ENCODE measurements around the gene MCOLN1. TPM values are rescaled to one million over a fixed set of nuclear protein-coding genes. Genes with fewer than 3 reads are reported as not detected.

The MCOLN1 gene
- total and polyA plus RNA-seq, 4 donors = 10.9 to 17.0 (median 13.7) TPM

- Histone ChIP-seq H3K27ac (ENCODE audit: low read depth in 1 of 2, low read length in 2 of 2) (no peak overlapping the region), H3K27me3 (ENCODE audit: control insufficient read depth in 4 of 4, insufficient read depth in 4 of 4, low read length in 3 of 4) (no peaks in the 10 kb centered on the region), H3K4me3 (ENCODE audit: low read depth in 1 of 3, low read length in 3 of 3) (no peak overlapping the region), H3K36me3 (ENCODE audit: control insufficient read depth in 4 of 4, insufficient read depth in 3 of 4, low read depth in 1 of 4, low read length in 3 of 4) (peaks cover 0 to 8% (median 3%) of the 10 kb centered on the region in 4 donors), H3K4me1 (ENCODE audit: control insufficient read depth in 4 of 4, insufficient read depth in 4 of 4, low read length in 3 of 4) (no peaks in the 10 kb centered on the region), H3K9ac (ENCODE audit: low read depth in 1 of 2, low read length in 2 of 2) (no peak overlapping the region), H3K9me3 (ENCODE audit: control insufficient read depth in 4 of 4, low read length in 3 of 4) (no peaks in the 10 kb centered on the region)
- DNase-seq (ENCODE audit: low spot score) = no peak
- TF ChIP-seq HNF4A (conservative IDR thresholded peaks at IDR 0.05) (no peak), HNF4G (IDR thresholded peaks at IDR 0.05) (no peak), FOXA1 (IDR thresholded peaks at IDR 0.05) (no peak), RAD21 (IDR thresholded peaks at IDR 0.05) (no peak), RXRA (IDR thresholded peaks at IDR 0.05) (no peak), JUND (IDR thresholded peaks at IDR 0.05) (no peak), SP1 (IDR thresholded peaks at IDR 0.05) (no peak), NR2F2 (IDR thresholded peaks at IDR 0.05) (no peak), EGR1 (IDR thresholded peaks at IDR 0.05; ENCODE audit: low read depth in 2 of 2) (no peak), ZBTB33 (IDR thresholded peaks at IDR 0.05) (no peak), CTCF (IDR thresholded peaks at IDR 0.05; ENCODE audit: low read depth, low read length, missing input control) (no peak), GABPA (IDR thresholded peaks at IDR 0.05 in 1 of 2, conservative IDR thresholded peaks at IDR 0.05 in 1 of 2) (no peak), FOXA2 (IDR thresholded peaks at IDR 0.05) (no peak), TAF1 (conservative IDR thresholded peaks at IDR 0.05) (no peak)
- TF ChIP-seq, protein P1, sequence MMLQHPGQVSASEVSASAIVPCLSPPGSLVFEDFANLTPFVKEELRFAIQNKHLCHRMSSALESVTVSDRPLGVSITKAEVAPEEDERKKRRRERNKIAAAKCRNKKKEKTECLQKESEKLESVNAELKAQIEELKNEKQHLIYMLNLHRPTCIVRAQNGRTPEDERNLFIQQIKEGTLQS (IDR thresholded peaks at IDR 0.05) = no peak
- WGBS = 93% methylated on average over 6 of the region's 6 CpGs
These were observed 46.8 kb upstream of the MCOLN1 start for GRCh38 chr19:7475665-7476064.

- no peak for DNase-seq (ENCODE audit: low spot score)
- 95% methylated on average over 7 of the region's 7 CpGs for WGBS
- H3K27me3 ChIP-seq (ENCODE audit: control insufficient read depth in 4 of 4, insufficient read depth in 4 of 4, low read length in 3 of 4) = no peaks in the 10 kb centered on the region
- TF ChIP-seq JUND (IDR thresholded peaks at IDR 0.05) (no peak), FOXA2 (IDR thresholded peaks at IDR 0.05) (no peak), HNF4A (conservative IDR thresholded peaks at IDR 0.05) (no peak), ZBTB33 (IDR thresholded peaks at IDR 0.05) (no peak), RXRA (IDR thresholded peaks at IDR 0.05) (no peak)
- TF ChIP-seq, protein P1 (IDR thresholded peaks at IDR 0.05) = no peak
- no peaks in the 10 kb centered on the region for H3K9me3 ChIP-seq (ENCODE audit: control insufficient read depth in 4 of 4, low read length in 3 of 4)
- no peak overlapping the region for H3K27ac ChIP-seq (ENCODE audit: low read depth in 1 of 2, low read length in 2 of 2)
- no peak overlapping the region for H3K4me3 ChIP-seq (ENCODE audit: low read depth in 1 of 3, low read length in 3 of 3)
- H3K36me3 ChIP-seq (ENCODE audit: control insufficient read depth in 4 of 4, insufficient read depth in 3 of 4, low read depth in 1 of 4, low read length in 3 of 4) = peaks cover 0 to 3% (median 3%) of the 10 kb centered on the region in 4 donors
- H3K9ac ChIP-seq (ENCODE audit: low read depth in 1 of 2, low read length in 2 of 2) = no peak overlapping the region
- no peaks in the 10 kb centered on the region for H3K4me1 ChIP-seq (ENCODE audit: control insufficient read depth in 4 of 4, insufficient read depth in 4 of 4, low read length in 3 of 4)
These were observed 46.2 kb upstream of the MCOLN1 start for GRCh38 chr19:7476241-7476640.

All from liver (tissue), 9 donors.